ENCODE results near the gene NAV2. TPM values are rescaled to one million over a fixed set of nuclear protein-coding genes. Genes with fewer than 3 reads are reported as not detected.
A peak's percentile ranks its signal among the peaks of the same experiment; 100 is the strongest.

The NAV2 gene
- total and polyA plus RNA-seq, 4 donors, result 5.0 to 250 (median 51.4) TPM

- 48 to 51% methylated on average over 16 of the region's 16 CpGs for WGBS, 2 donors
- ATAC-seq (ENCODE audit: low FRiP score), result peak; percentile 36
These were observed 166.9 kb downstream of the NAV2 start for GRCh38 chr11:19879307-19880087.

DNA sequence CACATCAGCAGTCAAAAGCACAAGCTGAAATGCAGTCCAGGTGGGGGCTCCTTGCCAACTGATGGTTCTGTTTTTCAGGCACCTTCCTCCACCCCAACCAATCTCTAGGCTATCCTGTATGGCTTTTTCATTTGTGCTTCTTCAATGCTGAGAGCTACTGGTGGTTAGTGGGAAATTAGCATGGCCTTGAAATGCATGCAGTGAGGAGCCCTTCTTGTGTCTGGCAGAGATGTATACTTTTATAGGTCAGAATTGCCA, 167.4 kb downstream of the NAV2 start:
- peaks cover 13 to 15% of the 10 kb centered on the region in 2 donors for H3K36me3 ChIP-seq (ENCODE audit: control insufficient read depth in 1 of 2, insufficient read depth in 2 of 2, low read length in 1 of 2)
- DNase-seq, result no peak
- H3K27me3 ChIP-seq (ENCODE audit: control insufficient read depth in 1 of 2, insufficient read depth in 2 of 2, low read length in 1 of 2), result no peaks in the 10 kb centered on the region
- H3K9me3 ChIP-seq (ENCODE audit: control insufficient read depth, low read length), result no peaks in the 10 kb centered on the region
- no peak for ATAC-seq (ENCODE audit: low FRiP score)
- no peak overlapping the region for H3K27ac ChIP-seq (ENCODE audit: low read depth in 1 of 2, low read length in 2 of 2)
- no peaks in the 10 kb centered on the region for H3K4me1 ChIP-seq (ENCODE audit: control insufficient read depth in 1 of 2, insufficient read depth in 2 of 2, low read length in 2 of 2)
- intact Hi-C loops (cut with DNase I), result no loop called here
- no peak overlapping the region for H3K4me3 ChIP-seq (ENCODE audit: low read length in 2 of 2)

More at GRCh38 chr11:19879307-19880087, 166.9 kb downstream of the NAV2 start:
- Histone ChIP-seq H3K4me1 (ENCODE audit: control insufficient read depth in 1 of 2, insufficient read depth in 2 of 2, low read length in 2 of 2) (no peaks in the 10 kb centered on the region), H3K9me3 (ENCODE audit: control insufficient read depth, low read length) (no peaks in the 10 kb centered on the region), H3K36me3 (ENCODE audit: control insufficient read depth in 1 of 2, insufficient read depth in 2 of 2, low read length in 1 of 2) (peaks cover 7 to 15% of the 10 kb centered on the region in 2 donors), H3K27me3 (ENCODE audit: control insufficient read depth in 1 of 2, insufficient read depth in 2 of 2, low read length in 1 of 2) (no peaks in the 10 kb centered on the region), H3K4me3 (ENCODE audit: low read length in 2 of 2) (no peak overlapping the region), H3K27ac (ENCODE audit: low read depth in 1 of 2, low read length in 2 of 2) (peak overlapping the region in 1 of 2 donors; percentile 36)
- intact Hi-C loops (cut with DNase I), result no loop called here
- DNase-seq, result no peak

DNA sequence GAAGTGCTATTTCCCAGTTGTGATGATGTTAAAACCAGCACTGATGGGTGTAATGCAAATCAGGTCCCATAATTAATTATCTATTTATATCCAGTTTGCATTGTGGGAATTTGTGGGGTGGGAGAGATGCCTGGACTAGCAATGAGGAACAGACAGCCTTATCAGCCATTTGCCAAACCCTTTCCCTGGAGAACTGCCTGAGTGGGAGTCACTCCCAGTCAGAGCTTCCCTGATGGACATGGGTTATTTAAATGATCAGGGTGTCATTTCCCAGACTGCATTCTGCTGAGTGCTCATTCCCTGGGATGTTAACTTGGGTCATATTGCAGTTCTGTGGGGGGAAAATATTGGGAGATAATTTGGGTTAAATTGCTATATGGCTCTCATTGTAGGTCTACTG, 168.5 kb downstream of the NAV2 start:
- no peak overlapping the region for H3K4me3 ChIP-seq (ENCODE audit: low read length in 2 of 2)
- intact Hi-C loops (cut with DNase I), result no loop called here
- H3K27ac ChIP-seq (ENCODE audit: low read depth in 1 of 2, low read length in 2 of 2), result no peak overlapping the region
- H3K36me3 ChIP-seq (ENCODE audit: control insufficient read depth in 1 of 2, insufficient read depth in 2 of 2, low read length in 1 of 2), result peaks cover 13 to 15% of the 10 kb centered on the region in 2 donors
- H3K27me3 ChIP-seq (ENCODE audit: control insufficient read depth in 1 of 2, insufficient read depth in 2 of 2, low read length in 1 of 2), result no peaks in the 10 kb centered on the region
- no peaks in the 10 kb centered on the region for H3K9me3 ChIP-seq (ENCODE audit: control insufficient read depth, low read length)
- DNase-seq (no peak), ATAC-seq (ENCODE audit: low FRiP score) (no peak)
- H3K4me1 ChIP-seq (ENCODE audit: control insufficient read depth in 1 of 2, insufficient read depth in 2 of 2, low read length in 2 of 2), result no peaks in the 10 kb centered on the region

DNA sequence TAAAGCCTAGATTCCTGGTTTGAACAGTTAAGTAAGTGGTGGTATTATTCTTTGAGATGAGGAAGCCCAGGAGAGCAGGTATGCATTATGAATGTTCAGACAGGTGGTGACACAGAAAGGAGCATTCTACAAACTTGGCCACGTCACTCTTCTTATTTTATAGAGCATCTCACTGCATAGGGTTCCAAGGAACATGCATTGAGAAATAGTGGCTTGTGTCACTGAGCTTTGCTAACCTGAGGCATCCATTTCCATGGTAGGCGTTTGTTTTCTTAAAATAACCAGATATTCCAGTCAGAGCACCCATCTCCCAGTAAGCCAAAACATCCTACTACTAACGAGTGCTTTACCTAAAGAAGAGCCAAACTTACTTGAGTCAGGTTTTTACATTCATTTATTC, 169.7 kb downstream of the NAV2 start:
- peaks cover 13 to 15% of the 10 kb centered on the region in 2 donors for H3K36me3 ChIP-seq (ENCODE audit: control insufficient read depth in 1 of 2, insufficient read depth in 2 of 2, low read length in 1 of 2)
- DNase-seq (no peak), ATAC-seq (ENCODE audit: low FRiP score) (no peak)
- H3K9me3 ChIP-seq (ENCODE audit: control insufficient read depth, low read length), result no peaks in the 10 kb centered on the region
- intact Hi-C loops (cut with DNase I), result no loop called here
- 93 to 96% methylated on average over 3 of the region's 3 CpGs for WGBS, 2 donors
- H3K27me3 ChIP-seq (ENCODE audit: control insufficient read depth in 1 of 2, insufficient read depth in 2 of 2, low read length in 1 of 2), result no peaks in the 10 kb centered on the region
- H3K4me1 ChIP-seq (ENCODE audit: control insufficient read depth in 1 of 2, insufficient read depth in 2 of 2, low read length in 2 of 2), result peaks cover 0 to 5% of the 10 kb centered on the region in 2 donors
- no peak overlapping the region for H3K4me3 ChIP-seq (ENCODE audit: low read length in 2 of 2)
- H3K27ac ChIP-seq (ENCODE audit: low read depth in 1 of 2, low read length in 2 of 2), result no peak overlapping the region

DNA sequence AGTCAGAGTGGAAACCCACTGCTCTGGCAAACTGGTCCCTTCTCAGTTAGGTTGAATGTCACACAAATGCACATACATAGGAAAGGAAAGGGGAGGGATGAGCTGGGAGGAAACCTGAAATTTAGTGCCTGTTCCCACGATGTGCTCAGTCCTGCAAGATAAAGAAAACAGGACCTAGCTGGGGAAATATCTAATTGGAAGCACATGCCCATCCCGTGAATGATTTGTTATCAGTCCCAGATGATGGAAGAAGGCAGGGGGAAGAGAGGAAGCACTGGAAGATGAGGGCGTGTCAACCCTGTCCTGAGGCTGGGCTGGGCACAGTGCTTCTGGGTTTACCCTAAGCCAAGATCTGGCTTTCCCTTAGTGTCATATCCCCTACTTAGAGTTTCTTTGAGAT, 173.9 kb downstream of the NAV2 start:
- H3K4me3 ChIP-seq (ENCODE audit: low read length in 2 of 2), result no peak overlapping the region
- H3K27ac ChIP-seq (ENCODE audit: low read depth in 1 of 2, low read length in 2 of 2), result no peak overlapping the region
- ATAC-seq (ENCODE audit: low FRiP score) (no peak), DNase-seq (no peak)
- H3K36me3 ChIP-seq (ENCODE audit: control insufficient read depth in 1 of 2, insufficient read depth in 2 of 2, low read length in 1 of 2), result peaks cover 9 to 15% of the 10 kb centered on the region in 2 donors
- 61 to 68% methylated on average over 3 of the region's 3 CpGs for whole genome bisulfite sequencing, 2 donors
- peaks cover 4 to 13% of the 10 kb centered on the region in 2 donors for H3K4me1 ChIP-seq (ENCODE audit: control insufficient read depth in 1 of 2, insufficient read depth in 2 of 2, low read length in 2 of 2)
- no peaks in the 10 kb centered on the region for H3K9me3 ChIP-seq (ENCODE audit: control insufficient read depth, low read length)
- intact Hi-C loops (cut with DNase I), result no loop called here
- no peaks in the 10 kb centered on the region for H3K27me3 ChIP-seq (ENCODE audit: control insufficient read depth in 1 of 2, insufficient read depth in 2 of 2, low read length in 1 of 2)

GRCh38 chr11:19887842-19888241, 175.2 kb downstream of the NAV2 start:
- Histone ChIP-seq H3K4me3 (ENCODE audit: low read length in 2 of 2) (no peak overlapping the region), H3K36me3 (ENCODE audit: control insufficient read depth in 1 of 2, insufficient read depth in 2 of 2, low read length in 1 of 2) (peaks cover 4 to 15% of the 10 kb centered on the region in 2 donors), H3K27me3 (ENCODE audit: control insufficient read depth in 1 of 2, insufficient read depth in 2 of 2, low read length in 1 of 2) (no peaks in the 10 kb centered on the region), H3K4me1 (ENCODE audit: control insufficient read depth in 1 of 2, insufficient read depth in 2 of 2, low read length in 2 of 2) (peaks cover 4 to 13% of the 10 kb centered on the region in 2 donors), H3K9me3 (ENCODE audit: control insufficient read depth, low read length) (no peaks in the 10 kb centered on the region), H3K27ac (ENCODE audit: low read depth in 1 of 2, low read length in 2 of 2) (no peak overlapping the region)
- DNase-seq, result no peak
- ATAC-seq (ENCODE audit: low FRiP score), result no peak
- WGBS, 2 donors, result 90% methylated on average over 10 of the region's 10 CpGs
- intact Hi-C loops (cut with DNase I), result no loop called here

DNA sequence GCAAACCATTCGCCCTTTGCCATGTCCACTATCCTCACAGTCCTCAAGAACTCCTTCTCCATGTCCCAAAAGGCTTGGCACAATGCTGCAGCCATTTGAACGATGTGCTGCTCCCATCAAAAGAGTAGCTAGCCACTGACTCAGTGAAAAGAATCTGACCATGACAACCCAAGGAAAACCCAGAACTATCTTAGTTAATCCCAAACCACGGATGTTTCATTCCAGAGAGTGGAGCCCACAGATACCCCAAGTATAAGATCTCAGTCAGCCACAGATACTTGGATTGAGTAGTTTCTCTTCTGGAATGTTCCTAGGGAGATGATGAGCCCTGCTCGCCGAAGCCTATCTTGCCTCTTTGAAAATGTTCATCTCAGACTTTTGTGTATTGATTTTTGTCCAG, 176.9 kb downstream of the NAV2 start:
- no peaks in the 10 kb centered on the region for H3K9me3 ChIP-seq (ENCODE audit: control insufficient read depth, low read length)
- intact Hi-C loops (cut with DNase I), result no loop called here
- DNase-seq (no peak), ATAC-seq (ENCODE audit: low FRiP score) (no peak)
- H3K36me3 ChIP-seq (ENCODE audit: control insufficient read depth in 1 of 2, insufficient read depth in 2 of 2, low read length in 1 of 2), result peaks cover 4 to 7% of the 10 kb centered on the region in 2 donors
- WGBS, 2 donors, result 76 to 78% methylated on average over 5 of the region's 5 CpGs
- H3K27ac ChIP-seq (ENCODE audit: low read depth in 1 of 2, low read length in 2 of 2), result peak overlapping the region; percentile 61 to 63
- H3K4me3 ChIP-seq (ENCODE audit: low read length in 2 of 2), result no peak overlapping the region
- H3K4me1 ChIP-seq (ENCODE audit: control insufficient read depth in 1 of 2, insufficient read depth in 2 of 2, low read length in 2 of 2), result peaks cover 4 to 13% of the 10 kb centered on the region in 2 donors
- H3K27me3 ChIP-seq (ENCODE audit: control insufficient read depth in 1 of 2, insufficient read depth in 2 of 2, low read length in 1 of 2), result no peaks in the 10 kb centered on the region

DNA sequence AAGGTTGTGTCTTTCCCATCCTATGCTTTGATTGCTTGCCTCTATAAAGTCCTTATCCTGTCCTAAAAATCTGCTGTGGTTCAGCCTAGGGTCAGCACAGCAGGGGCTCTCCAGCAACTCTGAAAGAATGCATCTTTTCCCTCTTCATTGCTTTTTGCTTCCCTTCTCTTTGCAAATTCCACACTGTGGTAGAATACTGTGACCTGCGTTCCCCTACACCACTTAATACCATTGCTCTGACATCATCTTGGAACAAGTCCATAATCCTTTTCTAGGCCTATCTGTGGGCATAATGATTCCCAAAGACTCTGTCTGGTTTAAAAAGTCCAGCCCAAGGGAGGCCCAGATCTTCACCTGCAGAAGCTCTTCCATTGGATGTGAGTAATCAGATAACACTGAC, 177.7 kb downstream of the NAV2 start:
- Histone ChIP-seq H3K36me3 (ENCODE audit: control insufficient read depth in 1 of 2, insufficient read depth in 2 of 2, low read length in 1 of 2) (peaks cover 2 to 4% of the 10 kb centered on the region in 2 donors), H3K4me1 (ENCODE audit: control insufficient read depth in 1 of 2, insufficient read depth in 2 of 2, low read length in 2 of 2) (peaks cover 4 to 13% of the 10 kb centered on the region in 2 donors), H3K4me3 (ENCODE audit: low read length in 2 of 2) (no peak overlapping the region), H3K9me3 (ENCODE audit: control insufficient read depth, low read length) (no peaks in the 10 kb centered on the region), H3K27me3 (ENCODE audit: control insufficient read depth in 1 of 2, insufficient read depth in 2 of 2, low read length in 1 of 2) (no peaks in the 10 kb centered on the region), H3K27ac (ENCODE audit: low read depth in 1 of 2, low read length in 2 of 2) (peak overlapping the region; percentile 60 to 78)
- intact Hi-C loops (cut with DNase I), result loop anchor here in 1 of 2 donors (5.0 kb wide), 1 partner anchor 73 kb away; no protein-coding TSS in a partner anchor
- ATAC-seq (ENCODE audit: low FRiP score), result no peak
- no peak for DNase-seq
- 0 to 6% methylated on average over 1 of the region's 1 CpG for WGBS, 2 donors

DNA sequence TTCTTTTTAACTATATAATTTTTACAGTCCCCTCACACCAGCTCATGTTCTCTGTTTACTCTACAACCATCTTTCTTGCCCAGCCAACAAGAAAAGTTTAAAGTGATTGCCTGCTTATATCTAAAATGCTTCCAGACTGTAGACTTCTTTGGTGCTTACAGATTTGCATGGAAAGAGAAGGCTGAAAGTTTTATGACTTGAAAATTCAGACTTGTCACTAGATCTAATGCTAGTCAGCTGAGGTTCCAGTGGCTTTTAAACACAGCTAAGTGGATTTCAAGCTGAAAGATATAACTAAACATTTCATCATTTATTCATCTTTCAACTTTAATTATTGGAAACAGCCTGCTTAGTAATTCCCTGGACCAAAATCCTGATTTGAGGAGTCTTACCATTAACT, 178.4 kb downstream of the NAV2 start:
- H3K9me3 ChIP-seq (ENCODE audit: control insufficient read depth, low read length), result no peaks in the 10 kb centered on the region
- peak overlapping the region; percentile 60 to 78 for H3K27ac ChIP-seq (ENCODE audit: low read depth in 1 of 2, low read length in 2 of 2)
- H3K4me3 ChIP-seq (ENCODE audit: low read length in 2 of 2), result no peak overlapping the region
- intact Hi-C loops (cut with DNase I), result loop anchor here in 1 of 2 donors (5.0 kb wide), 1 partner anchor 74 kb away; no protein-coding TSS in a partner anchor
- no peaks in the 10 kb centered on the region for H3K27me3 ChIP-seq (ENCODE audit: control insufficient read depth in 1 of 2, insufficient read depth in 2 of 2, low read length in 1 of 2)
- peaks cover 5 to 13% of the 10 kb centered on the region in 2 donors for H3K4me1 ChIP-seq (ENCODE audit: control insufficient read depth in 1 of 2, insufficient read depth in 2 of 2, low read length in 2 of 2)
- ATAC-seq (ENCODE audit: low FRiP score) (no peak), DNase-seq (no peak)
- H3K36me3 ChIP-seq (ENCODE audit: control insufficient read depth in 1 of 2, insufficient read depth in 2 of 2, low read length in 1 of 2), result peaks cover 2 to 4% of the 10 kb centered on the region in 2 donors
